Kidney (tissue), 14 donors: ENCODE measurements around the gene PPP1R9B. TPM values are rescaled to one million over a fixed set of nuclear protein-coding genes. Genes with fewer than 3 reads are reported as not detected.

ENCODE experiments used
- DNase-seq, 5 donors: peaks; one replicate each; pipeline ENCODE4 v3.0.0-alpha.2; 2013 to 2020
- FAIRE-seq: peaks from 2 replicates; lab custom pipeline; 2012; peaks lifted over from hg19 to GRCh38; lab: Jason Lieb, UNC
- H3K27ac ChIP-seq, 2 donors: one replicate each; pipeline ENCODE4 v1.7.0; 2013; ENCODE audit warnings: low read depth in 2 of 2, low read length in 2 of 2, inconsistent platforms in 1 of 2
- H3K27me3 ChIP-seq: one replicate; pipeline ENCODE4 v1.7.1; 2013; ENCODE audit warnings: low read length, inconsistent platforms; ENCODE audit not compliant: control insufficient read depth, insufficient read depth
- H3K36me3 ChIP-seq, 3 donors: one replicate each; pipeline versions ENCODE4 v1.7.0 to v1.7.1; 2013; ENCODE audit warnings: low read length in 3 of 3, control low read depth in 1 of 3, inconsistent platforms in 1 of 3; ENCODE audit not compliant: insufficient read depth in 3 of 3, control insufficient read depth in 2 of 3
- H3K4me1 ChIP-seq, 3 donors: one replicate each; pipeline versions ENCODE4 v1.7.0 to v1.7.1; 2013; ENCODE audit warnings: low read length in 3 of 3, inconsistent platforms in 1 of 3, low read depth in 1 of 3; ENCODE audit not compliant: control insufficient read depth in 2 of 3, insufficient read depth in 2 of 3
- H3K4me3 ChIP-seq, 3 donors: one replicate each; pipeline versions ENCODE4 v1.7.0 to v1.8.1; 2013; ENCODE audit warnings: low read length in 3 of 3, control low read depth in 1 of 3, inconsistent platforms in 1 of 3
- H3K9ac ChIP-seq, 3 donors: one replicate each; pipeline versions ENCODE4 v1.7.0 to v1.7.1; 2013; ENCODE audit warnings: low read length in 3 of 3, control low read depth in 1 of 3, inconsistent platforms in 1 of 3
- H3K9me3 ChIP-seq, 3 donors: one replicate each; pipeline versions ENCODE4 v1.7.0 to v1.7.1; 2013; ENCODE audit warnings: low read length in 3 of 3, control low read depth in 1 of 3, inconsistent platforms in 1 of 3; ENCODE audit not compliant: control insufficient read depth in 2 of 3, insufficient read depth in 1 of 3
- CTCF ChIP-seq: IDR thresholded peaks from 3 replicates; pipeline ENCODE4 v1.5.1; 2012; ENCODE audit warnings: mild to moderate bottlenecking, moderate library complexity, borderline replicate concordance; ENCODE audit not compliant: insufficient read depth; ENCODE audit errors: extremely low read depth
- intact Hi-C: fragments of 100-400 bp; cut with DNase I; formaldehyde crosslinking; loops from one replicate; pipeline ENCODE4 v1.11.1; 2022
- polyA plus RNA-seq: library from polyadenylated mRNA; stranded (reverse); fragments of 350-450 nt; fragmentation: Illumina TruSeq; extraction: RNeasy Lipid Tissue Mini Kit (QIAGEN cat#74804); gene quantifications from one replicate; pipeline ENCODE4 v1.2.3, GENCODE V29; 2014; ENCODE audit warnings: low read depth, low replicate concordance; ENCODE audit not compliant: insufficient read depth
- total RNA-seq: library from RNA; stranded (reverse); fragmentation: NEBNext Ultra II Directional; extraction: Animal tissue kit (Norgen Biotek cat#: 25700); gene quantifications from one replicate; pipeline ENCODE4 v1.2.1, GENCODE V29; 2021
- donor health status: control.
- donor health status: control.
- donor health status: control.
- donor health status: control.
- donor health status: control.
- donor health status: DM: yes; HTN: yes; CAD: no.
- donor health status: Normal renal cell carcinoma (clear cell type).

PPP1R9B gene
- total and polyA plus RNA-seq, 2 donors from 2014 or later = 17.1 to 64.4 TPM

- Histone ChIP-seq H3K4me1 (no peaks in the 10 kb centered on the region), H3K36me3 (no peaks in the 10 kb centered on the region), H3K27ac (no peak overlapping the region), H3K27me3 (no peaks in the 10 kb centered on the region), H3K9ac (no peak overlapping the region), H3K4me3 (no peak overlapping the region), H3K9me3 (no peaks in the 10 kb centered on the region)
- intact Hi-C loops = no loop called here
- DNase-seq (peak in 1 of 5 donors; percentile 48), FAIRE-seq (no peak)
- no peak for TF ChIP-seq CTCF
Observed at GRCh38 chr17:50167371-50167770, 16.9 kb upstream of the PPP1R9B start.

- Histone ChIP-seq H3K27ac (no peak overlapping the region), H3K4me1 (peaks cover 0 to 2% (median 0%) of the 10 kb centered on the region in 3 donors), H3K4me3 (no peak overlapping the region), H3K9ac (no peak overlapping the region), H3K36me3 (no peaks in the 10 kb centered on the region), H3K27me3 (no peaks in the 10 kb centered on the region), H3K9me3 (no peaks in the 10 kb centered on the region)
- FAIRE-seq (no peak), DNase-seq (peak in 1 of 5 donors; percentile 16)
- intact Hi-C loops = no loop called here
- TF ChIP-seq CTCF = no peak
Observed at GRCh38 chr17:50166518-50167181, 16.2 kb upstream of the PPP1R9B start.

GRCh38 chr17:50165867-50166517, 15.5 kb upstream of the PPP1R9B start, which contains the start of gene SGCA:
Gene SGCA, plus strand, starts transcription at chr17:50166005. Its CDS starts 36 bp downstream, at chr17:50166041.
- Histone ChIP-seq H3K4me1 (peaks cover 0 to 6% (median 2%) of the 10 kb centered on the region in 3 donors), H3K4me3 (no peak within 1 kb of the TSS), H3K36me3 (no peaks in the 10 kb centered on the region), H3K27me3 (no peaks in the 10 kb centered on the region), H3K9me3 (no peaks in the 10 kb centered on the region), H3K27ac (no peak within 1 kb of the TSS), H3K9ac (no peak within 1 kb of the TSS)
- DNase-seq (peak in 1 of 5 donors; percentile 65), FAIRE-seq (no peak)
- no peak for TF ChIP-seq CTCF
- intact Hi-C loops = no loop called here
